Transverse colon (tissue), 3 donors: Measurements from ENCODE around the gene HAS3.

Experiments
- CTCF ChIP-seq, 5 experiments: fragments of 200-600 bp in 3 of 5; fragments of 450-650 bp in 2 of 5; sonication (generic) in 3 of 5; IDR thresholded peaks; 1 replicate in 2 of 5; 2 replicates in 3 of 5; pipeline ENCODE4 v1.5.1; 2016 to 2017; ENCODE audit warnings: antibody characterized with exemption in 5 of 5, inconsistent platforms in 3 of 5, mild to moderate bottlenecking in 2 of 5, moderate library complexity in 1 of 5
- EP300 ChIP-seq: sonication (generic); formaldehyde crosslinking; IDR thresholded peaks from one replicate; pipeline ENCODE4 v1.6.1; 2017; ENCODE audit warnings: antibody characterized with exemption, low read depth

- TF ChIP-seq EP300, result no peak
- no peak for TF ChIP-seq CTCF (IDR thresholded peaks at IDR 0.05)
These were observed 32.8 kb upstream of the HAS3 start for GRCh38 chr16:69072640-69072974.
